NT2/D1 (cell line): ENCODE results near the gene U2AF1L4.

Experiments
- SUZ12 ChIP-seq: IDR thresholded peaks from 2 replicates; pipeline ENCODE4 v1.6.1; 2011; ENCODE audit not compliant: insufficient read length, insufficient read depth; ENCODE audit errors: extremely low read depth
- YY1 ChIP-seq: IDR thresholded peaks from 2 replicates; pipeline ENCODE4 v1.6.1; 2011; ENCODE audit not compliant: insufficient read length, insufficient read depth

DNA sequence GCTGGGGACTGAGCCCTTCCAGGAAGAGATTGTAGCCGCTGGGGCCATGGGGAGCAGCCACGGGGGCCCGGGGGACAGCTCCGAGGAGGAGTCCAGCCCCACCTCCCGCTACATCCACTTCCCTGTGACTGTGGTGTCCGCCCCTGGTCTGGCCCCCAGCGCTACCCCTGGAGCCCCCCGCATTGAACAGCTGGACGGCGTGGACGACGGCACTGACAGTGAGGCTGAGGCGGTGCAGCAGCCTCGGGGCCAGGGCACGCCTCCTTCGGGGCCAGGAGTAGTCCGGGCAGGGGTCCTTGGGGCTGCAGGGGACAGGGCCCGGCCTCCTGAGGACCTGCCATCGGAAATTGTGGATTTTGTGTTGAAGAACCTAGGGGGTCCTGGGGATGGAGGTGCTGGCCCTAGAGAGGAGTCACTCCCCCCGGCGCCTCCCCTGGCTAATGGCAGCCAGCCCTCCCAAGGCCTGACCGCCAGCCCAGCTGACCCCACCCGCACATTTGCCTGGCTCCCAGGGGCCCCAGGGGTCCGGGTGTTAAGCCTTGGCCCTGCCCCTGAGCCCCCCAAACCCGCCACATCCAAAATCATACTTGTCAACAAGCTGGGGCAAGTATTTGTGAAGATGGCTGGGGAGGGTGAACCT, 12.6 kb downstream of the U2AF1L4 start:
- no peak for TF ChIP-seq SUZ12
- TF ChIP-seq YY1: no peak
